ENCODE measurements around the gene TMEM182. TPM values are rescaled to one million over a fixed set of nuclear protein-coding genes. Genes with fewer than 3 reads are reported as not detected.

Gene TMEM182
- total RNA-seq, 4 donors from 2014 or later: 0.49 to 2.6 (median 0.75) TPM

GRCh38 chr2:102792568-102793208 lies 30.9 kb downstream of the TMEM182 start:
- 81% methylated on average over 8 of the region's 8 CpGs for WGBS
- Histone ChIP-seq H3K4me3 (no peak overlapping the region), H3K36me3 (no peaks in the 10 kb centered on the region), H3K4me1 (no peaks in the 10 kb centered on the region), H3K9me3 (no peaks in the 10 kb centered on the region), H3K27me3 (no peaks in the 10 kb centered on the region), H3K27ac (no peak overlapping the region)
- no peak for TF ChIP-seq EP300 (IDR thresholded peaks at IDR 0.05)
- TF ChIP-seq, protein P1, sequence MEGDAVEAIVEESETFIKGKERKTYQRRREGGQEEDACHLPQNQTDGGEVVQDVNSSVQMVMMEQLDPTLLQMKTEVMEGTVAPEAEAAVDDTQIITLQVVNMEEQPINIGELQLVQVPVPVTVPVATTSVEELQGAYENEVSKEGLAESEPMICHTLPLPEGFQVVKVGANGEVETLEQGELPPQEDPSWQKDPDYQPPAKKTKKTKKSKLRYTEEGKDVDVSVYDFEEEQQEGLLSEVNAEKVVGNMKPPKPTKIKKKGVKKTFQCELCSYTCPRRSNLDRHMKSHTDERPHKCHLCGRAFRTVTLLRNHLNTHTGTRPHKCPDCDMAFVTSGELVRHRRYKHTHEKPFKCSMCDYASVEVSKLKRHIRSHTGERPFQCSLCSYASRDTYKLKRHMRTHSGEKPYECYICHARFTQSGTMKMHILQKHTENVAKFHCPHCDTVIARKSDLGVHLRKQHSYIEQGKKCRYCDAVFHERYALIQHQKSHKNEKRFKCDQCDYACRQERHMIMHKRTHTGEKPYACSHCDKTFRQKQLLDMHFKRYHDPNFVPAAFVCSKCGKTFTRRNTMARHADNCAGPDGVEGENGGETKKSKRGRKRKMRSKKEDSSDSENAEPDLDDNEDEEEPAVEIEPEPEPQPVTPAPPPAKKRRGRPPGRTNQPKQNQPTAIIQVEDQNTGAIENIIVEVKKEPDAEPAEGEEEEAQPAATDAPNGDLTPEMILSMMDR (IDR thresholded peaks at IDR 0.05): no peak
- TF ChIP-seq POLR2AphosphoS5 (IDR thresholded peaks at IDR 0.05): no peak
- TF ChIP-seq POLR2A (IDR thresholded peaks at IDR 0.05): no peak
- DNase-seq (ENCODE audit: low spot score in 2 of 2): no peak

- no peak for DNase-seq (ENCODE audit: low spot score in 2 of 2)
- Histone ChIP-seq H3K4me1 (no peaks in the 10 kb centered on the region), H3K27ac (no peak overlapping the region), H3K4me3 (no peak overlapping the region), H3K9me3 (no peaks in the 10 kb centered on the region), H3K36me3 (no peaks in the 10 kb centered on the region), H3K27me3 (no peaks in the 10 kb centered on the region)
- WGBS: 70% methylated on average over 4 of the region's 4 CpGs
- TF ChIP-seq, protein P1 (IDR thresholded peaks at IDR 0.05): no peak
- TF ChIP-seq EP300 (IDR thresholded peaks at IDR 0.05) (no peak), POLR2AphosphoS5 (IDR thresholded peaks at IDR 0.05) (no peak), POLR2A (IDR thresholded peaks at IDR 0.05) (no peak)
Measured at GRCh38 chr2:102795641-102796040, 33.8 kb downstream of the TMEM182 start.

GRCh38 chr2:102796337-102796736 lies 34.5 kb downstream of the TMEM182 start:
- no peak overlapping the region for H3K27ac ChIP-seq
- no peak for TF ChIP-seq POLR2AphosphoS5 (IDR thresholded peaks at IDR 0.05)
- TF ChIP-seq POLR2A (IDR thresholded peaks at IDR 0.05): no peak
- TF ChIP-seq, protein P1 (IDR thresholded peaks at IDR 0.05): no peak
- no peak for TF ChIP-seq EP300 (IDR thresholded peaks at IDR 0.05)
- peaks cover 5% of the 10 kb centered on the region for H3K9me3 ChIP-seq
- no peaks in the 10 kb centered on the region for H3K36me3 ChIP-seq
- H3K4me3 ChIP-seq: no peak overlapping the region
- whole genome bisulfite sequencing: 74% methylated on average over 2 of the region's 2 CpGs
- H3K27me3 ChIP-seq: no peaks in the 10 kb centered on the region
- no peak for DNase-seq (ENCODE audit: low spot score in 2 of 2)
- no peaks in the 10 kb centered on the region for H3K4me1 ChIP-seq

- H3K4me1 ChIP-seq: no peaks in the 10 kb centered on the region
- H3K4me3 ChIP-seq: no peak overlapping the region
- H3K27ac ChIP-seq: no peak overlapping the region
- H3K36me3 ChIP-seq: no peaks in the 10 kb centered on the region
- H3K27me3 ChIP-seq: no peaks in the 10 kb centered on the region
- no peak for DNase-seq (ENCODE audit: low spot score in 2 of 2)
- peaks cover 11% of the 10 kb centered on the region for H3K9me3 ChIP-seq
- TF ChIP-seq EP300 (IDR thresholded peaks at IDR 0.05): no peak
- TF ChIP-seq, protein P1 (IDR thresholded peaks at IDR 0.05): no peak
- TF ChIP-seq POLR2A (IDR thresholded peaks at IDR 0.05): no peak
- no peak for TF ChIP-seq POLR2AphosphoS5 (IDR thresholded peaks at IDR 0.05)
- WGBS: 87% methylated on average over 2 of the region's 2 CpGs
Measured at GRCh38 chr2:102797486-102797885, 35.7 kb downstream of the TMEM182 start.

GRCh38 chr2:102798181-102798580 lies 36.4 kb downstream of the TMEM182 start:
- Histone ChIP-seq H3K9me3 (peaks cover 11% of the 10 kb centered on the region), H3K27ac (no peak overlapping the region), H3K27me3 (no peaks in the 10 kb centered on the region), H3K4me3 (no peak overlapping the region), H3K4me1 (no peaks in the 10 kb centered on the region), H3K36me3 (no peaks in the 10 kb centered on the region)
- 99% methylated on average over 2 of the region's 2 CpGs for WGBS
- TF ChIP-seq POLR2AphosphoS5 (IDR thresholded peaks at IDR 0.05) (no peak), POLR2A (IDR thresholded peaks at IDR 0.05) (no peak), EP300 (IDR thresholded peaks at IDR 0.05) (no peak)
- TF ChIP-seq, protein P1 (IDR thresholded peaks at IDR 0.05): no peak
- DNase-seq (ENCODE audit: low spot score in 2 of 2): no peak

Measured in suprapubic skin (tissue), 4 donors.